Activated CD8-positive, alpha-beta memory T cell treated with anti-CD3 and anti-CD28 coated beads for 24 hours (primary cell): Measurements from ENCODE around the gene EIF4A3.
"Not testable (repeated sequence)": the region's sequence is repeated elsewhere in the genome, so short reads cannot be mapped to it uniquely, and the experiment has no call there.

Source experiments
- DNase-seq: peaks from one replicate; pipeline ENCODE4 v3.0.0-alpha.2; 2020

EIF4A3 gene

DNA sequence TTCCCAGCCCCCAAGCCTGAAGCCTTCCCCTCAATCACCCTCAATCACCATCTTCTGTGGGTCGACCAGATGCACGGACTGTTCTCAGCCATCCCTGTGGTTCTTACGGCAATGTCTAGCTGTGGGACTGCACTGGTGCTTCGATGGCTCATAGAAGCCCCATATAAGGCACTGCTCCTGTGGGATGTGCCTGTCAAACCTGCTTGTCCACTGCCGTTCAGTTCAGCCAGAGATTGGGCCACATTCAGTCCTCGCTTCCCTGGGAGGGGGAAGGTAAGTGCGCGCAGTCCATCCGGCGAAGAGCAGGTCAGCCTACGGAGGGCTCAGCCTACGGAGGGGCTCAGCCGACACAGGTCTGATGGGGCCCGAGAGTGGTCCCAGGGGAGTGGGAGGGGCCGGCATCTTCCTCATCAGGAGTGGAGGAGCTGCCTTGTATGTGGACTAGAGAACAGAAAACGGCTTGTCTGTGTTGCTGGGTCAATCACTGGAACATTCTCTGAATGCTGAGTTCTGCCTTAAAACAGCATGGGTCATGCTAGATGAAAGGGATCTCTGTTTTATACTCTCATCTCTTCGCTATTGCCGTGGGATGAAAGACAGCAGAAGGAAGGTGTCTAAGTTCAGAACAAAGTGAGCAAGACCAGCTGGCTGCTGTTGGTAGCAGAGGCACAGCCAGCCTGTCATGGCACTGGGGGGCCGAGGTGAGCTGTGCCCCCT is 23.0 kb upstream of the EIF4A3 start, which contains the start of gene CARD14:
CARD14 (plus strand) TSS at position 247 of the 717 bp plus-strand sequence. CDS start 11,409 bp downstream, outside the sequence.
- no peak for DNase-seq

DNA sequence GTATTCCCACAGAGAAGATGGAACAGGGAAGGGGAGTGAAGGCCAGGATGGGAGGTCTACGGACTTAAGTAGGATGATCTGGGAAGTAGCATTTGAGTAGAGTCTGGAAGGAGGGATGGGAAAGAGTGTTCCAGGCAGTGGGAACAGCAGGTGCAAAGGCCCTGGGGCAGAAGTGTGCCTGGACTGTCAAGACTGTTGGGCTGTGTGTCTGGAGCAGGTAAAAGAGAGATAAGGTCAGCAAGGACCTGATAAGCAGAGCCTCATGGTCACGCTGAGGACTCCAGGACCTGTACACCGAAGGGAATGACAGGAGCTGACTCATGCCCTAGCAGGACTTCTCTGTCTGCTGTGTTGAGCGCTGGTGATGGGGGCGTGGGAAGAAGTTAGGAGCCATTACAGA is 22.2 kb upstream of the EIF4A3 start:
- DNase-seq, result no peak

DNA sequence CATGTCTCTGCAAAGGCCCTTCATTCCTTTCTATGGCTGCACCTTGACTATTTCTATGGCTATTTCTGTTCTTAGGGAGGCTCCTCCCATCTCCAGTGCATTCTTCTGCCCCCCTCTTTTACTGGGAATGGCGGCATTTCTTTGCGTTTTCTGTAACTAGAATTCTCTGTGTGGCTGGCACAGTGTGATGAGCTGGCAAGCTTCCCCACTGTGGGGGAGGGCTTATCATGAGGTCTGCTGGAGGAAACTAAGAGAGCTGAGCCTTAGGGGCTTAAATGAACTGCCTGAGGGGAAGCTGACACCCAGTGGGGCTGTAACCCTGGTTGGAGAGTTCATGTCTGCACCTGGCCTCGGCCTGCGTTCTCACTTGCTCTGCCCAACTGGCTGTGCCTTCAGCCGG is 21.4 kb upstream of the EIF4A3 start:
- no peak for DNase-seq

DNA sequence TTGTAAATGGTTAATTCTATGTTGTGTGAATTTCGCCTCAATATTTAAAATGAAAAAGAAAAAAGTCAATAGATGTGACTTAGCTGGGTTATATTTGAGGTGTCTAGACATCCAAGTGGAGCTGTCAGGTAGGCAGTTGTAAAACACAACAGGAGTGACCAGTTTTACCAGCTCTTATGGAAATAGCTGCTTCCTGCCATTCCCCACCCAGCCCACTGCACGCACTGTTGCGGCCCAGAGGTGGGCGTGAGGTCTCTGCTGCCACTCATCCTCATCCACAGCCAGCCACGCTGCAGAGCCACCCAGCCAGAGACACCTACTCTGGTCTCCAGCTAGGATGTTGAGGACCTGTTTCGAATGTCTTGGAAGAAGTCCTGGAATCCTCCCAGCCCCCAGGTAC is 19.5 kb upstream of the EIF4A3 start:
- DNase-seq, result no peak

DNA sequence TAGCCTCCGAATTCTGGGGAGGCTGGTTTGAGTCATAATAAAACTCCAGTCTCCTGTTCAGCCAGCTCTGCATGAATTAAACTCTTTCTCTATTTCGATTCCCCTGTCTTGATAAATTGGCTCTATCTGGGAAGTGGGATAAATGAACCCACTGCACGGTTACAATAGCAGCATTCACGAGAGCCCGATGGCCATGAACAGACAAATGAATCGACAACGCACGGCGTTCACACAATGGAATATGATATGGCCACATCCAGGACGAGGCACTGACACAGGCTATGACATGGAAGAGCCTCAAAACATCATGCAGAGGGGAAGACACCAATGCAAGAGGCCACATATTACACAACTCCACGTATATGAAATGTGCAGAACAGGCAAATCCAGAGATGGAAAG is 17.3 kb upstream of the EIF4A3 start:
- no peak for DNase-seq

DNA sequence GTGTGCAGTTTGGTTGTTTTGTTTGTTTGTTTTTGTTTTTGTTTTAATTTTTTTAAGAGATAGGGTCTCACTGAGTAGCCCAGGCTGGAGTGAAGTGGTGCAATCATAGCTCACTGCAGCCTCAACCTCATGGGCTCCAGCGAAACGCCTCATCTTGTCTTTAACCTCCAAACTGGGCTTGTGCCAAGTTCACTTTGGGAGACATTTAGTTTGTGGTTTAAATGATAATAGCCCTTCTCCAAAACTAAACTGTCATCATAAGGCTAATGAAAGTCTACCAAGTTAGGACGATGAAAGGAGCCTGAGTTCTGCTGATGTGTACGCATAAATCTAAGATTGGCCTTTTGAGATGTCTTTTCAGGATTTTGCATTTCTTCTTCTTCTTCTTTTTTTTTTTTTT is 16.4 kb upstream of the EIF4A3 start:
- no peak for DNase-seq

DNA sequence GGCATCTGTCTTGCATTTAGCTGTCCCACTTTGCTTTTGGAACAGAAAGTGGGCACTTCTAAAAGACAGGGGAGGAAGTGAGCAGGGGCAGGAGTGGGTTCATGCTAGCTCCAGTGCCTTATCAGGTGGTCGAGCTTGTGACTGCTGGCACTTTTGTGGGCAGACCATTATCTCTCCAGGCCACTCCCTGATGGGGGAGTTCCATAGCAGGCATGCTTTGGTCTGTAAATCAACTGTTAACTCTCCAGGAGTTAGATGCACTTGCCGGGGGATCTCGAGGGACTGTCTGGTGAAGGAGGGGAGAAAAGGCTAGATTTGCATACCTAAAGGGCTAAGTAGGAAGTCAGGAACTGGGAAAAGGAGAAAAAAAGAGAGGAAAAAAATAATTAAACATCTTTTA is 13.6 kb upstream of the EIF4A3 start:
- no peak for DNase-seq

DNA sequence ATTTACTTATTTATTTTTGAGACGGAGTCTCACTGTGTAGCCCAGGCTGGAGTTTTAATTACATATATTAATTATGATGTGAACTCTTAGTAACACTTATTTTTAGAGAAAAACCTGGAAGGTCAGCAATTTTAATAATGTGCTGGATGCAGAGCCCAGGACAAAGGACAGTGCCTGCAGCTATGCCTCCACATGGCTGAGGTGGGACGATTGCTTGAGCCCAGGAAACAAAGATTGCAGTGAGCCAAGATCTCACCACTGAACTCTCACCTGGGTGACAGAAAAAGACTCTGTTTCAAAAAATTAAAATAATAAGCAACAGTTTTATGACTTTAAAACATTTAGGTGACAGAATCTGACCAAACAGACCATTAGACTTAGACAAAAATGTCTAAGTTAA is 11.9 kb upstream of the EIF4A3 start:
- DNase-seq, result no peak

DNA sequence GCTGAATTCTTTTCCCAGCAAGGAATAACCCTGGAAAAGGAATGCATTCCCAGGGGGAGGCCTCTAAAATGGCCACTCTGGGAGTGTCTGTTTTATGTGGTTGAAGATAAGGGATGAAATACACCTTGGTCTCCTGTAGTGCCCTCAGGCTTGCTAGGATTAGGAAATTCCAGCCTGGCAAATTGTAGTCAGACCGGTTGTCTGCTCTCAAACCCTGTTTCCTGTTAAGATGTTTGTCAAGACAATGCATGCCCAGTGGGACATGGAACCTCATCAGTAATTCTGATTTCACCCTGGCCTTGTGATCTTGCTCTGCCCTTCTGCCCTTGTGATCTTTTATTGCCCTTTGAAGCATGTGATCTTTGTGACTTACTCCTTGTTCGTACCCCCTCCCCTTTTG is 8.7 kb upstream of the EIF4A3 start:
- DNase-seq, result not testable (repeated sequence)

DNA sequence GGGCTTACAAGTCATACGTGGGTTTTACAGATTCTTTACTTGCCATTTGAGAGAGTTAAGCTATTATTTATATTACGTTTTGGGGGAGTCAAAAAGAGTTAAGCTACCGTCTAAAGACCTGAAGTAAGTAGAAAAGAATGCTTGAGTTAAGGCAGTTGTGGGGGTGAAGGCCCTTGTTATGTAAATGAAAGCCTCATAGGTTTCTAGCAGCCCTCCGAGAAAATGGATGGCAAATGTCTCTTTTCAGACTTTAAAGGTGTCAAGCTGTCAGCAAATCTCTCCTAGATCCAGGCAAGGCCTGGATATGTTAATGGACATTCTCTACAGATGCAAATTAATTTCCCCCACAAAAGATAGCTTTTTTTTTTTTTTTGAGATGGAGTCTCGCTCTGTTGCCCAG is 7.2 kb upstream of the EIF4A3 start:
- DNase-seq, result no peak

DNA sequence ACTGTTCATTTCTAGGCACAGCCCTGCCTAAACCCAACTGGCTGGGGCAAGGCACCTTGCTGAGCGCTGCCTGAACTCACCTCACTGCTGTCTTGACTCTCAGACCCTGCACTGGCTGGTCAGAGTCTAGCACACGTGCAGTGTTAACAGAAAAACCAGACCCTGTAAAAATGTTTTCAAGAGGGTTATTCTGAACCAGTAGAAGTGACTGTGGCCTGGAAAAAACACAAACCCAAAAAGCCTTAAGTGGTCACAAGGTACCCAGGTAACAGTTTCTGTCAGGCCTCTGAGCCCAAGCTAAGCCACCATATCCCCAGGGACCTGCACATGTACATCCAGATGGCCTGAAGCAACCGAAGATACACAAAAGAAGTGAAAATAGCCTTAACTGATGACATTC is 6.1 kb upstream of the EIF4A3 start:
- no peak for DNase-seq

DNA sequence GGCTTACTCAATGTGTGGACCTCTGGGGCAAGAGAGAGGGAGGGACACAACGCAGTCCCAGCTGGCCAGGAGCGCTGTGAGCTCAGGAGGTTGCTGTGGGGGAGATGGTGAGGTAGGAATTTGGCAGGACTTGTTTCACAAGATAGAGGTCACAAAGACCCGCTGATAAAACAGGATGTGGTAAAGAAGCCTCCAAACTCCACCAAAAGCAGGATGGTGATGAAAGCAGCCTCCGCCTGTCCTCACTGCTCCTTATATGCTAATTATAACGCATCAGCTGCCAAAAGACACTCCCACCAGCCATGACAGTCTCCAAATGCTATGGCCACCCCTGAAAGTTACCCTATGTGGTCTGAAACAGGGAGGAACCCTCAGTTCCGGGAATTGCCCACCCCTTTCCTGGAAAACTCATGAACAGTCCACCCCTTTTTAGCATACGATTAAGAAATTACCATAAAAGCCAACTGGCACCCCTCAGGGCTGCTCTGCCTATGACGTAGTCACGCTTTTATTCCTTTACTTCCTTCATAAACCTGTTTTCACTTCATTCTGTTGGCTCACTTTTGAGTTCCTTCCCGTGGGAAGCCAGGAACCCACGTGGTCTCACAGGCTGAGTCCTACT is 5.3 kb upstream of the EIF4A3 start:
- DNase-seq, result no peak

DNA sequence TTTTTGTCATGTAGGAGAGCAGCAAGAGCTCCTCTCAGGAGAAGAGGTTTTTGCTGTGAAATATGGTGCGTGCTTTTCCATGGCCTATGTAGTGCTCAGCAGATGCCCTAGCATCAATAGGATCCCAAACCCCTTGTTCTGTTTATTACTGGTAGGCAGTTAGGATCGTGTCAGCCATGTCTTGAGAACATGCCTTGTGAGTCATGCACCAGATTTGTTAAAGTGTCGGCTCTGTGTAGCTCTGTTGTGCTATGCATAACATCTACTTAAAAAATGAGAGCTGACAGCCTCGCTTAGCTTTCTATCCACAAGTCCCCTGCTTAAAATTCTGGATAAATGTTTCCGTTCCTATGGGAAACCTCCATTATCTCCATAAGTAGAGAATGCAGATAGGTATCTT is 4.4 kb upstream of the EIF4A3 start:
- DNase-seq, result no peak

DNA sequence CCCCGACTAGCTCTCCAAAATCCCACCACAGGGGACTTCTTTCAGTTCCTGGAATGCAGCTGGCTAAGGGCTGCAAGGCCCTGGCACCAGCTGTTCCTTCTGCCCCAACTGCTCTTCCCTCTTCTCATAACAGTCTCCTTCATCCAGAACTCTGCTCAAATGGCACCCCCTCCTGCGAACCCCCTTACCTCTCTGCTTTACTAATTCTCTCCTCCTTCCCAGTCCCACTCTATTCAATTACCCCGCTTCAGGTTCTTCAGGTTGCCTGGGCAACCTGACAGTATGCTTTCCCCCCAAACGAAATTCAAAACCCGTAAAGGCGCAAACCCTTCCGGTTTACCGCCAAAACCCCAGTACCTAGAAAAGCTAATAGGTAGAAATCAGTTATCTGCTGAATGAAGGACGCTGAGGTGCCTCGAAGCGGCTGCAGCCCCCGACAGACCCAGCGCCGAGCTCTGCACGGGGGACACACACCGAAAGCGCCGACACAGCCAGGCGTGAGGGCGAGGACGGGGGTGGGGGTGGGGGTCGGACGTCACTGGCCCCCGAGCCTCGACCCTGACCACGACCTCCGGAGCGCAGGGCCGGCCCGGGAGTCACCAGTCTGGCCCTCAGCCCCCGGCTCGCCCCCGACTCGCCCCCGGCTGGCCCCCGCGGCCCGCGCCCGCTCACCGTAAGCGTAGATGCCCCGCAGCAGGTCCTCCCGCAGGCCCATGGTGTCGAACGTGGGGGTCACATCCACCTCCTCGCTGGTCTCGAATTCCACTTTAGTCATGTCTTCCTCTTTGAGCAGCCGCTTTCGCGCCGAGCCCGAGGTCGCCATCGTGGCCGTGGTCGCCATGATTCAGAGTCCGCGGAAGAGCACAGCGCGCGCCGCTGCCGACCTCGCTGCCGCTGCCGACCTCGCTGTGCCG is 550 bp downstream of the EIF4A3 start:
- DNase-seq, result no peak

DNA sequence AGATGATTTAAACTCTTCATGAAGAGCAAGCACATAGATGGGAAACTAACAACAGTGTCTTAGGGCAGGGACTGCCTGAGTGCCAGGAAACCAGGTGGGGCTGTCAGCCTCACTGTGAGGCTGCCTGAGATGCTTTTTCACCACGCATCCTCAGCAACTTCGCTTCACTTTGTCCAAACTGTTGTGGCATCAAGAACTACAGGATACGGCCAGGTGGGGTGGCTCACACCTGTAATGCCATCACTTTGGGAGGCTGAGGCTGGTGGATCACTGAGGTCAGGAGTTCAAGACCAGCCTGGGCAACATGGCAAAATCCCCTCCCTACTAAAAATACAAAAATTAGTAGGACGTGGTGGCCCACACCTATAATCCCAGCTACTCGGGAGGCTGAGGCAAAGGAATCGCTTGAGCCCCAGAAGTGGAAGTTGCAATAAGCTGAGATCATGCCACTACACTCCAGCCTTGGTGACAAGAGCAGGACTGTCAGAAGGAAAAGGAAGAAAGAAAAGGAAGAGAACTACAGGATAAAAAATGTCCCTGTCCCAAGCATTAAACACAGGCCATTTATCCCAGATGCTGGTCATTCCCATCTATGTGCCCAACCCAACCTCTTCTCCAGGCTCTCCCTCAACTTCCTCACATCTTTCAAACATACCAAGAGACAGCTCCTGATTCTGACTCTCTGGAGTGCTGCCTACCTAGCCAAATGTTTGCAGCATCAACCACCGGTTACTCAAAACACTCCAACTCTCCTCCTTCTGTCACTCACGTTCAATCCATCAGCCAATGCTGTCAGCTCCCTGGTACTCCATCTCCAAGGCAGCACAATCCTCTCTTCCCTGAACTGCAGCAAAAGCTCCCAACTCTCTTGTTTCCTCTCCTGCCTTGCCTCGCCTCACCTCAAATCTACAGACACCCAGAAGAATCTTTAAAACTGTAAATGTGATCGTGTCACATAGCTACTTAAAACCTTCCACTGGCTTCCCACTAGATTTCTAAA is 1.6 kb downstream of the EIF4A3 start:
- DNase-seq, result no peak

DNA sequence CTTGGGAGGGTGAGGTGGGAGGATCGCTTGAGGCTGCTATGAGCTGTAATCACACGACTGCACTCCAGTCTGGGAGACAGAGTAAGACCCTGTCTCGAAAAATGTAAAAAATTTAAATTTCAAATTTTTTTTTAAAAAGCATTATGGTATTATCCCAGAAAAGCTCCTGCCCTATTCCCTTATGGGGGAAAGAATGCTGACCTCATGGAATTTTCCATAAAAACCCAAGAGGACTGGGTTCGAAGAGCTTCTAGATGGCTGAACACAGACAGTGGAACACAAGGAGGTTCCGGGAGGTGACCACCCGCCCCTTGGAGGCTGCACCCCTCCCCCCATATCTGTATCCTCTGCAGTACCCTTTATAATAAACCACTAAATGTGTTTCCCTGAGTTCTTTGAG is 4.0 kb downstream of the EIF4A3 start:
- no peak for DNase-seq

DNA sequence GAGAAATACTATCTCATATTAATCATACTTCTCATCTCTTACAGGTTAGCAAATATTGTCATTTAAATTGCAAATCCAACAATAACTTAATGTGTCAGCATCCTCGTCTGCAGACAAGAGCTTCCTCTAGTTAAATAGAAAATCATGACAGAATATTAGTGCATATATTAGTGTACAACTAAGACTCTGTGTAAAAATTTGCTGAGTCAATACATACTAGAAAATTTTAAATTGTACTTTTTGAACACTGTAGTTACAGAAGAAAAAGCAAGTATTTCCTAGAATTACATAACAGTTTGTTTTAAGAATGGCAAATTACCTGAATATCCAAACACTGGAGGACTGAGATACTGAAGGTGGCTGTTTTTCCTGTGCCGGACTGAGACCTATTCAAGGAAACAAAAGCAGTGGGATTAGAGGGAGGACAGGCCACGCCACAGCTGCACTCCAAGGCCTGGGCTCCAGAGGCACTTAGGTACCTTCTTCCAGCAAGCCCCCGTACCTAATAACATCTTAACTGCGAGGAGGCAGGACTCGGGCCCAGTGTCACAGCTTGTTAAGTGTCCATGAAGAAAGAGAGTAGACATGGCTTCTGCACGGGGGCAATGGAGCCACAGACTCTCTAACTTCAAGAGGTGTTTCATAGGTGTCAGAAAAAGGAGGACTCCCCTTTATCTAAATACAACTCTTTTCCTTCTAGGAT is 5.3 kb downstream of the EIF4A3 start:
- DNase-seq, result no peak

DNA sequence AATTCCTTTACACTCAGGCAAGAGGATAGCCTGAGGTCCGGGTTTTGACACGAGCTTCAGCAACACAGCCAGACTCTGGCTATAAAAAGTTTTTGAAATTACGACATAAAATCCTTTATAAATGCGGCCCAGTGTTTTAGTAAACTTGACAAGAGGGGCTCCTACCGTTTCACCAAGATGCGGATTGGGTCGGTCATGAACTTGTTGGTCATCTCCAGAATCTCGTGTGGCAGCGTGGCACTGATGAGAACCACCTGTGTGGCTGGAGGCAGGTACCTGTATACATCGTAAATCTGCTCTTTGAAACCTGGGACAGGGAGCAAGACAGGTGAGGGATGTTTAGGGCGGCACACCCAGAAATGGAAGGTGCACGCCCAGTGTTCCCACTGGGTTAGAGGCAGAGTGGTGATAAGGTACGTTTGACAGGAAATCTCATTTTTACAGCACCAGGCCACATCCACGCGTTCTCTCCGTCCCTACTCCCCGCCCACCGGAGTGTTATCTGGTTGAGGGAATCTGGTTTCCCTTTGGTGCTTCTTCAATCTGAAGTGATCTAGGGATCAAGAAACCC is 8.0 kb downstream of the EIF4A3 start:
- no peak for DNase-seq

DNA sequence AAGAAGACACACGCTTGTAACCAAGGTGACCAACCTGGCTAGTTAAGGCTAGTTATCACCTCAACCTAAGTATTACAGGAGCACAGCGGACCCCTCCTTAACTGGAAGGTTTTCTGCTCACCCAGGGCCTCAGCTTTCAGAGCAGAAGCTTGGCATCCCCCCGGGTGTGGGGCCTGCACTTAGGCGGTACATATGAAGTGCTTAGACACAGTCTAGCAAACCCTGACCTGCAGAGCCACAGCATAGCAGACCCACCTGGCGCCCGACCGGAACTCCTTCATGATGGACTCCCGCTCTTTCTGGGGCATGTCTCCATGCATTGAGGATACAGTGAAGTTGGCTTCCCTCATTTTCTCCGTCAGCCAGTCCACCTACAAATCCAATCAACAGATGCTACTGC is 9.8 kb downstream of the EIF4A3 start:
- DNase-seq, result peak; percentile 33

DNA sequence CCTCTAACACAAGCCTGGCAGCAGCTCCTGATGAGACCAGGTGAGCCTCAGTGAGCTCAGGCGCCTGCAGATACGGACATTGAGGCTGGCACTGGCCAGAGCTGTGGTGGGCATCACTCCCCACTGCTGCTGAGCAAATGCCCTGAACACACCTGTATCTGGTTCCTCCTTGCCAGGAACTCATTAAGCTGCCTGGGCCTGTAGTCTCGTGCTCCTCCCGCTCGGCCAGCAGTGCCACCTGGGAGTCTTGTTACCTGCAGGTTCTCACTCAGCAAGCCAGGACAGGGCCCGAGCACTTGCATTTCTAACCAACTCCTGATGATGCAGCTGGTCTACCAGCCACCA is 13.3 kb downstream of the EIF4A3 start:
- DNase-seq, result peak; percentile 50

DNA sequence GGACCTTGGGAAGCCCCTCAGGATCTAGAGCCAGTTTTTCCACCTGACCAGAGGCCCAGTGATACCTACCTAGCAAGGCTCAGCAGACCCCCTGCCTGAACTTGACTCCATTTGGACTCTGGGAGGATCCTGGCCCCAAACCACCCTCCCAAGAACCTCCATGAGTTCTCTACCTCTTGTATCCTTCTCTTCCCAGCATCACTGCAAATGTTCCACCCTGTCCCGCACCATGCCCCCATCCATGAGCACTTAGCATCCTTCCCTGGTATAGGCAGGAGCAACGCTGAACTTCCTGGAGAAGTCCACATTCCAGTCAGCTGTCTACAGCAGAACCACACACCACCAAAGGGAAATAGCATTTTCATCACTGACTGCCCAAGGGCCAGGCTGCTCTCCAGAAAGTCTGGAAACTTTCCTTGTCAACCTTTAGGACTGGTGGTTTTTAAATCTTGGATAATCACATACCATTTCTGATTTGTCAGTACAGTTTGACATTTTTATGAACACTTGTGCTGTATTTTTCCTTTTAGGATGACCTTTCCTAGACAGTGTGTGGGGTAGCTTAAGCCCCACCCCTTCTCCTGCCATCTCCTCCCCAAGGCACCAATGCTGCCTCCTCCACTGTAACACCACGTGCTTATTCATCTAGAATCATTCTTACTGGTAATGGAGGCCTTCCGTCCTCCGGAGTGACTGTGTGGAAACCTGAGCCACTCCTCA is 13.9 kb downstream of the EIF4A3 start:
- no peak for DNase-seq
